HT1080 (cell line): ENCODE data around the gene CTRB1. TPM values are rescaled to one million over a fixed set of nuclear protein-coding genes. Genes with fewer than 3 reads are reported as not detected.

Experiments used
- DNase-seq: peaks from one replicate; pipeline ENCODE4 v3.0.0-alpha.2; 2015; ENCODE audit warnings: low read depth
- total RNA-seq: library from RNA; depleted of rRNA; stranded (reverse); fragments of >200 nt; shearing (Covaris generic); gene quantifications from 2 replicates; pipeline ENCODE4 v1.2.3, GENCODE V29; 2014

Gene CTRB1
- total RNA-seq, 1 experiment from 2014 or later = not detected

GRCh38 chr16:75225092-75225491 is 6.3 kb downstream of the CTRB1 start:
- DNase-seq = no peak

- DNase-seq = no peak
These were observed 7.1 kb downstream of the CTRB1 start for GRCh38 chr16:75225678-75226515.

GRCh38 chr16:75226550-75227360 is 8.0 kb downstream of the CTRB1 start:
- no peak for DNase-seq

- no peak for DNase-seq
These were observed 8.8 kb downstream of the CTRB1 start for GRCh38 chr16:75227361-75228142.

GRCh38 chr16:75228143-75228976 is 9.6 kb downstream of the CTRB1 start:
- no peak for DNase-seq

GRCh38 chr16:75229172-75230031 is 10.6 kb downstream of the CTRB1 start:
- no peak for DNase-seq

- no peak for DNase-seq
These were observed 11.8 kb downstream of the CTRB1 start for GRCh38 chr16:75230471-75231110.

GRCh38 chr16:75231570-75231969 is 12.8 kb downstream of the CTRB1 start:
- no peak for DNase-seq

GRCh38 chr16:75233611-75233938 is 14.8 kb downstream of the CTRB1 start:
- no peak for DNase-seq

- DNase-seq = no peak
These were observed 16.3 kb downstream of the CTRB1 start for GRCh38 chr16:75234856-75235696.

GRCh38 chr16:75235721-75236193 is 17.0 kb downstream of the CTRB1 start:
- no peak for DNase-seq

- no peak for DNase-seq
These were observed 17.4 kb downstream of the CTRB1 start for GRCh38 chr16:75236232-75236631.

GRCh38 chr16:75236736-75237397 is 18.1 kb downstream of the CTRB1 start:
- no peak for DNase-seq

- no peak for DNase-seq
These were observed 18.8 kb downstream of the CTRB1 start for GRCh38 chr16:75237398-75238131.

GRCh38 chr16:75238132-75238852 is 19.5 kb downstream of the CTRB1 start:
- peak; percentile 36 for DNase-seq

GRCh38 chr16:75238853-75239541 is 20.2 kb downstream of the CTRB1 start:
- DNase-seq = no peak
